Ishikawa (cell line): Measurements from ENCODE around the gene OPN1SW.
A peak's percentile ranks its signal among the peaks of the same experiment; 100 is the strongest.

ENCODE experiments used
- CEBPB ChIP-seq: IDR thresholded peaks from 2 replicates; pipeline ENCODE4 v1.6.1; 2012
- CREB1 ChIP-seq: IDR thresholded peaks from 2 replicates; pipeline ENCODE4 v1.6.1; 2012; ENCODE audit warnings: low read depth
- EGR1 ChIP-seq: IDR thresholded peaks from 2 replicates; pipeline ENCODE4 v1.6.1; 2012
- EP300 ChIP-seq: IDR thresholded peaks from 2 replicates; pipeline ENCODE4 v1.6.1; 2012; ENCODE audit warnings: borderline replicate concordance
- FOXM1 ChIP-seq: IDR thresholded peaks from 2 replicates; pipeline ENCODE4 v1.6.1; 2012; ENCODE audit warnings: low read depth, borderline replicate concordance
- NFIC ChIP-seq: IDR thresholded peaks from 2 replicates; pipeline ENCODE4 v1.6.1; 2012
- RAD21 ChIP-seq: IDR thresholded peaks from 2 replicates; pipeline ENCODE4 v1.6.1; 2012; ENCODE audit warnings: low read depth
- TAF1 ChIP-seq: IDR thresholded peaks from 2 replicates; pipeline ENCODE4 v1.6.1; 2012; ENCODE audit warnings: low read depth, mild to moderate bottlenecking
- TCF12 ChIP-seq: IDR thresholded peaks from 2 replicates; pipeline ENCODE4 v1.6.1; 2012; ENCODE audit warnings: low read depth
- TEAD4 ChIP-seq: IDR thresholded peaks from 2 replicates; pipeline ENCODE4 v1.6.1; 2012
- YY1 ChIP-seq: IDR thresholded peaks from 2 replicates; pipeline ENCODE4 v1.6.1; 2012; ENCODE audit warnings: low read depth
- ZBTB7A ChIP-seq: IDR thresholded peaks from 2 replicates; pipeline ENCODE4 v1.6.1; 2012; ENCODE audit warnings: low read depth
- TF ChIP-seq, protein P1 (sequence below): IDR thresholded peaks from 2 replicates; pipeline ENCODE4 v1.6.1; 2012
- TF ChIP-seq, protein P2 (sequence below): IDR thresholded peaks from 2 replicates; pipeline ENCODE4 v1.6.1; 2012
- TF ChIP-seq, protein P3 (sequence below): IDR thresholded peaks from 2 replicates; pipeline ENCODE4 v1.6.1; 2012; ENCODE audit warnings: low read depth, mild to moderate bottlenecking

The OPN1SW gene

DNA sequence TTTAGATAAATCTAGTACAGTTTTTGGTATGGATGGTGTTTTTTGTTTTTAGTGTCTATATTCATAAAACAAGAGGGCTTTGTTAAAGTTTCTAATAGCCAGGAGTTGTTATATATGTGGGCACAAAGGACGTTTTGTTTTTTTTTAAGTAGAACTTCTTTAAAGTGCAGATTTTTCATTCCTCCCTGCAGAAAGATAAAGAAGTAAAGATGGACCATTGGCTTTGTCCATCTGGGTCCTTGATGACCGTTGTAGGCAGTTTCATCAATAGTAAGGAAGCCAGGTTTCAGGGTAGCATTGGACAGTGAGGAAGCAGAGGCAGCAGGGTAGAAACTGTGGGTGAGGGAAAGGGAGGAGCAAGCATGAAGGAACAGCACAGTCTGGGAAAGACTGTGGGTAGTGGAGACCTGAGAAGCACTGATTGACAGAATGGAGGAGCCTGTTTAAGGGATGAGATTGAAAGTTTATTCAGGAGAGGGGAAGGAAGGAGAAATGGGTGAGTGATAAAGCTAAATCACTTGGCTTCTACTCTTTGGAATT, 31.2 kb downstream of the OPN1SW start:
- TF ChIP-seq CEBPB (no peak), NFIC (no peak), TEAD4 (no peak), ZBTB7A (no peak), CREB1 (no peak), YY1 (no peak), EGR1 (no peak), RAD21 (no peak), TCF12 (no peak)
- TF ChIP-seq, protein P1, sequence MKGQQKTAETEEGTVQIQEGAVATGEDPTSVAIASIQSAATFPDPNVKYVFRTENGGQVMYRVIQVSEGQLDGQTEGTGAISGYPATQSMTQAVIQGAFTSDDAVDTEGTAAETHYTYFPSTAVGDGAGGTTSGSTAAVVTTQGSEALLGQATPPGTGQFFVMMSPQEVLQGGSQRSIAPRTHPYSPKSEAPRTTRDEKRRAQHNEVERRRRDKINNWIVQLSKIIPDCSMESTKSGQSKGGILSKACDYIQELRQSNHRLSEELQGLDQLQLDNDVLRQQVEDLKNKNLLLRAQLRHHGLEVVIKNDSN, result no peak

DNA sequence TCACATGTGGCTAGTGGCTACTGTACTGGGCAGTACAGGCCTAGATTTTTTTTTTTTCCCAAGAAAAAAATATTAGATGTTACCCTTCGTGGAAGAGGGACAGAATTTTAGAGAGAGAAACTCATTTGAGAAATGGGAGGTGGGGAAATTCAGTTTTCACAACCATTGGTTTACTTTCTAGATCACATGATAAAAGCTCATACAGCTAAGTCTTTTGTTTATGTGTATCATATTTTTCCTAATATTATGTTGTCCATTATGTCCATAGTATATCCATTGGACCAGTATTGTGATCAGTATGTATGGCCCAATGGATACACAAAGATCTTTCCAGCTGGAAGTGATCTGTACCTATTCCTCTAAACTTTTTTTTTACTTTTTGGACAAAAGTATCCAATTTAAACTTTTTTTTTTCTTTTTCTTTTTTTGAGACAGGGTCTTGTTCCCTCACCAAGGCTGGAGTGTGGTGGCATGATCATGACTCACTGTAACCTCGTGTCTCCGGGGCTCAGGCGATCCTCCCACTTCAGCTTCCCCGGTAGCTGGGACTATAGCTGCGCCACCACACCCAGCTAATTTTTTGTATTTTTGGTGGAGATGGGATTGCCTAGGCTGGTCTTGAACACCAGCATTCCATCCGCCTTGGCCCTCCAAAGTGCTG, 32.4 kb downstream of the OPN1SW start:
- TF ChIP-seq CEBPB, result no peak

DNA sequence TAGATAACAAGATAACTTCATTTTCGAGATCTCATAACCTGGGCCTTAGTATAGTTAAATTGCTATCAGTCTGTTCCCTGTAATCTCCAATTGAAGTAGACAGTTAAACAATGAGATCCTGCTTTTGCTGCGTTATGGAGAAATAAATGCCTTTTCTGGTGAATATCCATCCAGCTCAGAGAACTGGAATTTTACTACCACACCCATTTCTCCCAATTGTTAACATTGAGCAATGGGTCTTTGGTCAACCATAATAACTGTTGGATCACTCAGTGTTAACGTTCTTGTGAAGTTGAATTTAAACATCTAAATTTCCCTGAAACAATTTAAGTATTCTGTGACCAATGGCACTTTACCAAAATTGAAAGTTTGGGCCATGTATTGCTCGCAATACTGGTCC, 33.4 kb downstream of the OPN1SW start:
- TF ChIP-seq FOXM1, result no peak
- no peak for TF ChIP-seq RAD21
- TF ChIP-seq TAF1, result no peak
- TF ChIP-seq ZBTB7A, result no peak
- TF ChIP-seq, protein P1, result no peak
- no peak for TF ChIP-seq YY1
- TF ChIP-seq CEBPB, result no peak
- no peak for TF ChIP-seq TEAD4
- TF ChIP-seq TCF12, result no peak
- TF ChIP-seq, protein P2, sequence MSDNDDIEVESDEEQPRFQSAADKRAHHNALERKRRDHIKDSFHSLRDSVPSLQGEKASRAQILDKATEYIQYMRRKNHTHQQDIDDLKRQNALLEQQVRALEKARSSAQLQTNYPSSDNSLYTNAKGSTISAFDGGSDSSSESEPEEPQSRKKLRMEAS, result no peak
- TF ChIP-seq, protein P3, sequence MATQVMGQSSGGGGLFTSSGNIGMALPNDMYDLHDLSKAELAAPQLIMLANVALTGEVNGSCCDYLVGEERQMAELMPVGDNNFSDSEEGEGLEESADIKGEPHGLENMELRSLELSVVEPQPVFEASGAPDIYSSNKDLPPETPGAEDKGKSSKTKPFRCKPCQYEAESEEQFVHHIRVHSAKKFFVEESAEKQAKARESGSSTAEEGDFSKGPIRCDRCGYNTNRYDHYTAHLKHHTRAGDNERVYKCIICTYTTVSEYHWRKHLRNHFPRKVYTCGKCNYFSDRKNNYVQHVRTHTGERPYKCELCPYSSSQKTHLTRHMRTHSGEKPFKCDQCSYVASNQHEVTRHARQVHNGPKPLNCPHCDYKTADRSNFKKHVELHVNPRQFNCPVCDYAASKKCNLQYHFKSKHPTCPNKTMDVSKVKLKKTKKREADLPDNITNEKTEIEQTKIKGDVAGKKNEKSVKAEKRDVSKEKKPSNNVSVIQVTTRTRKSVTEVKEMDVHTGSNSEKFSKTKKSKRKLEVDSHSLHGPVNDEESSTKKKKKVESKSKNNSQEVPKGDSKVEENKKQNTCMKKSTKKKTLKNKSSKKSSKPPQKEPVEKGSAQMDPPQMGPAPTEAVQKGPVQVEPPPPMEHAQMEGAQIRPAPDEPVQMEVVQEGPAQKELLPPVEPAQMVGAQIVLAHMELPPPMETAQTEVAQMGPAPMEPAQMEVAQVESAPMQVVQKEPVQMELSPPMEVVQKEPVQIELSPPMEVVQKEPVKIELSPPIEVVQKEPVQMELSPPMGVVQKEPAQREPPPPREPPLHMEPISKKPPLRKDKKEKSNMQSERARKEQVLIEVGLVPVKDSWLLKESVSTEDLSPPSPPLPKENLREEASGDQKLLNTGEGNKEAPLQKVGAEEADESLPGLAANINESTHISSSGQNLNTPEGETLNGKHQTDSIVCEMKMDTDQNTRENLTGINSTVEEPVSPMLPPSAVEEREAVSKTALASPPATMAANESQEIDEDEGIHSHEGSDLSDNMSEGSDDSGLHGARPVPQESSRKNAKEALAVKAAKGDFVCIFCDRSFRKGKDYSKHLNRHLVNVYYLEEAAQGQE, result no peak
- no peak for TF ChIP-seq NFIC

DNA sequence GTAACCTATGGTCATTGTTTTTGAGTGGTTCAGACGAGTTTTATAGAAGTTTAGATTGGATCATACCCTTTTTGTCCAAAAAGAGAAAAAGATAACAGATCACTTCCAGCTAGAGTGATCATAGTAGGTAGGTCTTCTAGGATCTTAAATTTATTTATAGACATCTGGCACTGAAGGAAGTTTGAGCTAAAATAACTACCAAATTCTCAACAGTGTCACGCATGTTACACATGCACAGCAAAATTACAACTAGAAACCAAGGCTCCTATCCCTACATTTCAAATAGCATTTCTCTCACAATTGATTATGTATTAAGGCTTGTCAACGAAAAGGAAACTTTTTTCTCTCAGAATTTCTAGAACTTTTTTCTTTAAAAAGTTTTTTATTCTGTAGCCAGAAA, 34.1 kb downstream of the OPN1SW start:
- TF ChIP-seq CREB1 (no peak), CEBPB (no peak), EGR1 (no peak)
- TF ChIP-seq, protein P2, result no peak

DNA sequence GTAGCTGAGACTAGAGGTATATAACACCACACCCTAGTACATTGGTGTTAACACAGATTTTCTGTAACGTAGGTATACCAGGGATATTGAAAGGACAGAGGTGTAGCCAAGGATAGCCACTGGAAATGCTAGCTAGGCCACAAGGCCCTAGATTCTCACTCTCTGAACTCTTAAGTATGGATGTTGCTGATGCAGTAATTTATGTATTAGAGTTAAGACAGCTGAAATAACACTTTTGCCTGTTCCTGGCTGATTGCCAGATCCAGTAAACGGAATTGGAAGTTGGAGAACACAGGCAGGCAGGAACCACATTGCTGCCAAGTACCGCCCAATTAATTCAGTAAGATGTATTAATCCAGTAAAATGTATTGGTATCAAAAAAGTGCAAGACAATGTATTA, 34.6 kb downstream of the OPN1SW start:
- peak; percentile 55; the same call in 1 of the 2 replicates for TF ChIP-seq NFIC
- TF ChIP-seq, protein P3, result no peak

DNA sequence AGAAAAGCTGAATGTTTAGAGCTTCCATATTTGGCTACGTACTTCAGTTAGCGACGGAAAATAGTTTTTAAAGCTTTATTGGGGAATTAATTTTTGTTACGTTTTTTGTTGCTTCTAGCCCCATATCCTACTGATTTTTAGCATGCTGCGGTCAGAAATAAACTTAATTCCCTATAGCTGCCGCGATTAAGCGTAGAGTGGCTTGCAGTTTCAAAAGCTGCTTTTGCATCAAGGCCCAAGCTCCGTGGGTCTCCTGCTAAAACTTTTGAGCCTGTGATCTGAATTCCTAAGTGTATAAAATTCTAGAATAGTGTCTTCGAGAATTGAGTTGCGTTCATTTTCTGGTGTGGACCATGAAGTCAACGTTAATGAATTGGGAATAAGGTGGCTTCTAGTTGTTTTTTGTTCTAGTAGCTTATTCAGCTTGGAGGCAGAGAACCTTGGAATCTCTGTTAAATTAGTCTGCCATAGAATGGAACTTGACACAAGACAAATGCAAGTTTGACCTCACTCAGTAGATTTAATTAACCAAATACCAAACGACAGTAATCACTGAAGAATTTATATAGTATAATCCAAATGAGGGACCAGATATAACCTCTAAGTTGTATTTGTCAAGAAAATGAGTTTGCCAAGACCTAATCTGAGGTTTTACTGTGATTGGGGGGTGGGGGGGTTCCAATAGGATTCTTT, 35.5 kb downstream of the OPN1SW start:
- TF ChIP-seq RAD21 (no peak), EP300 (no peak), TCF12 (no peak), ZBTB7A (no peak), CEBPB (no peak), CREB1 (no peak), NFIC (no peak)
